HG03025 (cell line): ENCODE results near the gene TMEM11.

Experiments
- ATAC-seq: cut with Tn5 transposase; IDR thresholded peaks from one replicate; pipeline ENCODE4 v1.9.1; 2021; ENCODE audit warnings: mild to moderate bottlenecking, moderate library complexity; ENCODE audit not compliant: unreplicated experiment, low FRiP score

TMEM11 gene

GRCh38 chr17:21214015-21214776 is at the start of gene TMEM11:
Gene TMEM11, minus strand, starts transcription at chr17:21214161. Its CDS starts 9 bp downstream, at chr17:21214152.
- peak; percentile 84 for ATAC-seq

- ATAC-seq = no peak
Observed at GRCh38 chr17:21263376-21263775, 49.4 kb upstream of the TMEM11 start.

GRCh38 chr17:21262259-21262993 is 48.5 kb upstream of the TMEM11 start:
- no peak for ATAC-seq

GRCh38 chr17:21258593-21258992 is 44.6 kb upstream of the TMEM11 start:
- ATAC-seq = no peak

- peak; percentile 3 for ATAC-seq
Observed at GRCh38 chr17:21253646-21254441, 39.9 kb upstream of the TMEM11 start.

- ATAC-seq = peak; percentile 57
Observed at GRCh38 chr17:21252796-21253645, 39.1 kb upstream of the TMEM11 start, which contains the start of gene NATD1. Gene NATD1, minus strand, starts transcription at chr17:21253410. Its CDS starts 146 bp downstream, at chr17:21253264.

- no peak for ATAC-seq
Observed at GRCh38 chr17:21252289-21252795, 38.4 kb upstream of the TMEM11 start.

GRCh38 chr17:21251337-21252010 is 37.5 kb upstream of the TMEM11 start:
- no peak for ATAC-seq

- ATAC-seq = no peak
Observed at GRCh38 chr17:21250854-21251253, 36.9 kb upstream of the TMEM11 start.

- ATAC-seq = no peak
Observed at GRCh38 chr17:21249920-21250703, 36.2 kb upstream of the TMEM11 start.

GRCh38 chr17:21249086-21249795 is 35.3 kb upstream of the TMEM11 start:
- ATAC-seq = no peak

- ATAC-seq = no peak
Observed at GRCh38 chr17:21248500-21248899, 34.5 kb upstream of the TMEM11 start.

- no peak for ATAC-seq
Observed at GRCh38 chr17:21247552-21248258, 33.7 kb upstream of the TMEM11 start.

GRCh38 chr17:21246698-21247097 is 32.7 kb upstream of the TMEM11 start:
- ATAC-seq = no peak

GRCh38 chr17:21245639-21246084 is 31.7 kb upstream of the TMEM11 start:
- no peak for ATAC-seq

- ATAC-seq = no peak
Observed at GRCh38 chr17:21243516-21244303, 29.7 kb upstream of the TMEM11 start.
